MCF 10A (cell line): Measurements from ENCODE around the gene BRMS1. TPM values are rescaled to one million over a fixed set of nuclear protein-coding genes. Genes with fewer than 3 reads are reported as not detected.
A peak's percentile ranks its signal among the peaks of the same experiment; 100 is the strongest.

Experiments
- BruUV-seq: library from RNA; stranded (reverse); fragments of 400-500 nt; replicated peaks from 2 replicates; lab custom pipeline; 2021; lab: Mats Ljungman, UMichigan
- CTCF ChIA-PET: fragments of 300-600 bp; sonication (Branson Sonifier 250); formaldehyde crosslinking; extraction: SDS; loops from one replicate; lab custom pipeline; 2021; ENCODE audit warnings: antibody characterized with exemption, inconsistent platforms; lab: Yijun Ruan, JAX
- POLR2A ChIA-PET: fragments of 300-600, 350-650 bp; sonication (Branson Sonifier 250); formaldehyde crosslinking; extraction: SDS; loops from one replicate; lab custom pipeline; 2020; ENCODE audit warnings: antibody characterized with exemption, inconsistent platforms; lab: Yijun Ruan, JAX
- DNase-seq: peaks from one replicate; pipeline ENCODE4 v3.0.0-alpha.2; 2018; ENCODE audit not compliant: unreplicated experiment
- H3K27ac Mint-ChIP-seq: one replicate; pipeline ENCODE4 v1.8.0; 2022; ENCODE audit warnings: mild to moderate bottlenecking, low read depth, mixed read lengths; ENCODE audit not compliant: unreplicated experiment
- H3K27me3 Mint-ChIP-seq: one replicate; pipeline ENCODE4 v1.8.0; 2022; ENCODE audit warnings: mixed read lengths; ENCODE audit not compliant: insufficient read depth, unreplicated experiment
- H3K36me3 Mint-ChIP-seq: one replicate; pipeline ENCODE4 v1.8.0; 2022; ENCODE audit warnings: mild to moderate bottlenecking, moderate library complexity, mixed read lengths; ENCODE audit not compliant: insufficient read depth, unreplicated experiment
- H3K4me1 Mint-ChIP-seq: one replicate; pipeline ENCODE4 v1.8.0; 2022; ENCODE audit warnings: mixed read lengths; ENCODE audit not compliant: insufficient read depth, unreplicated experiment
- H3K4me3 Mint-ChIP-seq: one replicate; pipeline ENCODE4 v1.8.0; 2022; ENCODE audit warnings: mild to moderate bottlenecking, moderate library complexity, mixed read lengths; ENCODE audit not compliant: unreplicated experiment
- H3K9me3 Mint-ChIP-seq: one replicate; pipeline ENCODE4 v1.8.0; 2022; ENCODE audit warnings: mixed read lengths; ENCODE audit not compliant: unreplicated experiment
- CTCF ChIP-seq: fragments of 200-600 bp; IDR thresholded peaks from one replicate; pipeline ENCODE4 v1.8.0; 2022; ENCODE audit warnings: antibody characterized with exemption, mild to moderate bottlenecking; ENCODE audit not compliant: unreplicated experiment
- intact Hi-C: fragments of 100-400 bp; cut with micrococcal nuclease; formaldehyde crosslinking; loops from 2 replicates; pipeline ENCODE4 v1.14.1; 2022
- total RNA-seq: library from RNA; stranded (reverse); gene quantifications from 2 replicates; pipeline ENCODE4 v1.2.3, GENCODE V29; 2022

The BRMS1 gene
- total RNA-seq, 1 experiment from 2014 or later, result 55.4 TPM

DNA sequence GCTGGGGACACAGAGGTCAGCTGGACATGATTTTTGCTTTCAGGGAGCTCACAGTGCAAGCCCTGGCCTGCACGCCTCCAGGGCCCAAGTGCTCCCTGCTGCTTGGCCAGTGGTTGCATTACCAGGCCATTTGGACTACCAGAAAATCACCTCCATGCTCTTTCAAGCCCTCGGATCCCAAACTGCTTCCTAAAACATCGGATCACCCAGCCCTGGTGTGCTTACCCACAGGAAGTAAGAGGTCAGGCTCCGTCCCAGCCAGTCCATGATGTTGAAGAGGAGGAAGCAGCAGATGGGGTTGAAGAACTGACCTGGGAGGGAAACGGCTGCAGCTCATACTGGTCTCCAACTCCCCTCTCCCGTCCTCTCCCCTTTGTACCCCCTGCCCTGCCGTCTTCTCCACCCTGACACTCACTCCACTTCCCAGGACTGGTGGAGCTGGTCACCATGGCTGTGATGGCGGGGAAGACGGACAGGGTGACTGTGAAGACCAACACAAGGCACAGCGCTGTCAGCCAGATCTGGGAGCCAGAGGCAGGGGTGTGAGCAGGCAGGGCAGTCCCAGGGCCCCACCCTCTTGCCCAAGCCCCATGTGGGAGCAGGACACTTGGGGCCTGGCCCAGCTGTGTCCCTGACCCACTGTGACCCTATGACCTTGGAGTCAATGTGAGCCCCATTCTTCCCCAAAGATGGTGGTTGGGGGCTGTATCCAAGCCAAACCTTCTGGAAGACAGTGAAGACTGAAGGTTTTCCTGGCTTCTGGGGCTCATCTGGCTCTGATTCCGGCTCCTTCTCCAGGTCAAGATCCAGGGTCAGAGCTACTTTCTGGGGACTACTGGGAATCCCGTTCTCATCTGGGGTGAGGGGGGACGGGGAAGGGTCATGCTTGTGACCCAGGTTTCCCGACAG is 21.1 kb upstream of the BRMS1 start:
- Mint-ChIP-seq H3K36me3 (peaks cover 16% of the 10 kb centered on the region), H3K27ac (no peak overlapping the region), H3K9me3 (no peaks in the 10 kb centered on the region), H3K27me3 (no peaks in the 10 kb centered on the region), H3K4me1 (peaks cover 8% of the 10 kb centered on the region), H3K4me3 (no peak overlapping the region)
- intact Hi-C loops, result no loop called here
- TF ChIP-seq CTCF, result no peak
- DNase-seq, result no peak
- CTCF ChIA-PET, result interaction anchor here (0.7 to 1.8 kb wide), 4 partner anchors 13 to 55 kb away, joined by 3 to 6 read pairs (median 4); no protein-coding TSS in a partner anchor
- POLR2A ChIA-PET, result interaction anchor here (0.6 to 2.0 kb wide), 10 partner anchors 10 to 42 kb away, joined by 3 to 6 read pairs (median 4); partner anchors contain the start of genes B4GAT1, BRMS1 and RIN1
- BruUV-seq, result no TSS peak

DNA sequence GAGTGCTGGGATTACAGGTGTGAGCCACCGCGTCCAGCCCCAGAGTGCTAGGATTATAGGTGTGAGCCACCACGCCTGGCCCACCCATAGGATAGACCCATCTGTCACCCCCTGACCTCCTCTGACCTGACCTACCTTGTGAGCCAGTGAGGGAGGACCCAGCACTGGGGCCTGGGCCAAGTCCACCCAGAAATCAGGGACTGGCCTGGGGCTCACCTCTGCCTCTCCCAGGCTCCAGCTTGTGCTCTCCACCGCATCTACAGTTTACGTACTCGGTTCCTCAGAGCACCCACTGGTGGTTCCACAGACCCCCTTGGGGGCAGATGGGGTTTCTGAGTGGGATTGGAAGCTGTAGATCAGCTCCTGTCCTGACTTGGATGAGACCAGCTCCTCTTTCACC is 20.3 kb upstream of the BRMS1 start:
- BruUV-seq, result no TSS peak
- H3K36me3 Mint-ChIP-seq, result peaks cover 14% of the 10 kb centered on the region
- intact Hi-C loops, result no loop called here
- no peaks in the 10 kb centered on the region for H3K27me3 Mint-ChIP-seq
- no peak for DNase-seq
- ChIA-PET CTCF (interaction anchor here (0.6 to 1.0 kb wide), 4 partner anchors 21 to 377 kb away, joined by 3 read pairs; partner anchors contain the start of gene PELI3), POLR2A (interaction anchor here (0.7 to 2.0 kb wide), 7 partner anchors 14 to 53 kb away, joined by 3 to 6 read pairs (median 4); partner anchors contain the start of genes B4GAT1 and RIN1)
- peaks cover 6% of the 10 kb centered on the region for H3K4me1 Mint-ChIP-seq
- H3K27ac Mint-ChIP-seq, result no peak overlapping the region
- no peak for TF ChIP-seq CTCF
- H3K4me3 Mint-ChIP-seq, result no peak overlapping the region
- H3K9me3 Mint-ChIP-seq, result no peaks in the 10 kb centered on the region

DNA sequence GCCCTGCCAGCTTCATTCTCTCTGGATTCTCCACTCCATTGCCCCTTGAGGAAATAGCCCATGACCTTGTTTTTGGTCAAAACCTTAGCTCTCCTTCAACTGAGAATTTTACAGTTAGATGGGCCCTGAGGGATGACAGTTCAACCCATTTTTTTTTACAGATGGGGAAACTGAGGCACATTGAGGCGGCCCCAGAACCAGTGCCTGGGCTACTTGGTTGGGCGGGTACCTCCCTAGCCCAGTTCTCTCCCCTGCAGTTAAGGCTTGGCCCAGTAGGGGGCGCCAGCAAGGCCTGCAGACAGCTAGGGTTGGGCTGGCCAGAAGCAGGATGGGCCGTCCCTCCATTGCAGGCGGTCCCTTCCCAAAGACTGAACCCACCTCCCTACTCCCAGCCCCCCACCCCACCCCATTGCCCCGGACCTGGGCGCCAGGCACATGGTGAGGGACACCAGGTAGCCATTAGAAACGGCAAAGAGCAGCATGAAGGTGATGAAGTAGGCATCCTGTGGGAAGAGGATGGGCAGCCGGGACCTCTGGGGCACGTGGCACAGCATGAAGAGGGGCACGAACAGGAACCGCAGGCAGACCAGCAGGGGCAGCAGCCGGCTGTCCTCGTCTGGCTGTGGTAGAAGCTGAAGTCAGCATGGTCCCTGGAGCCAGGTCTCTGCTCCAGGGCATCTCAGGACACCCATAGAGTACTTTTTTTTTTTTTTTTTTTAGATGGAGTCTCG is 19.1 kb upstream of the BRMS1 start:
- H3K4me3 Mint-ChIP-seq, result no peak overlapping the region
- no peak overlapping the region for H3K27ac Mint-ChIP-seq
- DNase-seq, result peak; percentile 47
- H3K36me3 Mint-ChIP-seq, result peaks cover 14% of the 10 kb centered on the region
- intact Hi-C loops, result no loop called here
- CTCF ChIA-PET, result interaction anchor here (0.6 to 1.5 kb wide), 11 partner anchors 8 to 515 kb away, joined by 3 to 5 read pairs (median 3); partner anchors contain the start of genes BRMS1 and SLC29A2
- no peaks in the 10 kb centered on the region for H3K27me3 Mint-ChIP-seq
- no peaks in the 10 kb centered on the region for H3K9me3 Mint-ChIP-seq
- TF ChIP-seq CTCF, result peak; percentile 72
- POLR2A ChIA-PET, result interaction anchor here (1.4 to 2.5 kb wide), 3 partner anchors 8 to 25 kb away, joined by 4 to 11 read pairs (median 6); partner anchors contain the start of gene BRMS1
- no peaks in the 10 kb centered on the region for H3K4me1 Mint-ChIP-seq
- no TSS peak for BruUV-seq
